Activated effector memory CD4-positive, alpha-beta T cell treated with Interleukin-2 at 50 U/mL for 16 hours (primary cell): ENCODE results near the gene TAMALIN.
A peak's percentile ranks its signal among the peaks of the same experiment; 100 is the strongest.

Experiments
- DNase-seq: peaks from one replicate; pipeline ENCODE4 v3.0.0-alpha.2; 2020

Gene TAMALIN

DNA sequence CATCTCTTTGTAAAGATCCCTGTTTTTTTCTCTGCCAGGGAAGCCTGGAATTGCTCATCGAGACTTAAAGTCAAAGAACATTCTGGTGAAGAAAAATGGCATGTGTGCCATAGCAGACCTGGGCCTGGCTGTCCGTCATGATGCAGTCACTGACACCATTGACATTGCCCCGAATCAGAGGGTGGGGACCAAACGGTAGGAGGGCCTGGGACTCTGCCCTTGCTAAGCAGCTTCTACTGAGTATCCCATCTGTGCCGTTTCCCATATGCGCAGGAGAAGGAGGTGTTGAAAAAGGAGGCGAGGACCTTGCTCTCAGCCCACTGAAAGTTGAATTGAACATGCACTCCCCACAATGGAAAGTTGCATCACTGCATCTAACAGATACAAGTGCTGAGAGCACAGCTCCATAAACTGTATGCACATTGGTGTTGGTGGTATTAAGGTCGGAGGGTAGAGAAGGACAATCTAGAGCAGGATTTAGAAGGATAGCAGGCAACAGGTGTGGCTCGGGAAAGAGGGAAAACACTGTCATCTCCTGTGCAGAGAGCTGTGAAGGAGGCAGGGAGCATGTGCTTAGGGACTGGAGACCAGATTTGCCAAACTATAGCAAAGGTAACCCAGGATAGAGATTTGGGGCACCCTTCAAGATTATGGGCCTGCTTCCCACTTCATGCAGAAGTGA, 21.5 kb upstream of the TAMALIN start:
- DNase-seq: no peak

DNA sequence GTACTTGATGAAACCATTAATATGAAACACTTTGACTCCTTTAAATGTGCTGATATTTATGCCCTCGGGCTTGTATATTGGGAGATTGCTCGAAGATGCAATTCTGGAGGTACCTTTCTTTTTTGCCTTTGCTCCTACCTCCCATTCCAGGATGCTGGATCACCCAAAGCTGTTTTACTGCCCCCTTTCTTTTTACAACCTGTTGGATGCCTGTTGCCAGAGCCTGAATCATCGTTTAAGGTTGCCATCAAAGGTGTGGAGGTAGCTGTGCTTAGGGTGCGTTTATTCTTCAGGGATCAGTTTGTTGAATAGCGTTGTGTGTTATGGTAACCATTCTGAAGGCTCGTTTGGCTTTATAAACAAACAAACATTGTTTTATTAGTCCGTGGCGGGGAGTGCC, 19.9 kb upstream of the TAMALIN start:
- no peak for DNase-seq

DNA sequence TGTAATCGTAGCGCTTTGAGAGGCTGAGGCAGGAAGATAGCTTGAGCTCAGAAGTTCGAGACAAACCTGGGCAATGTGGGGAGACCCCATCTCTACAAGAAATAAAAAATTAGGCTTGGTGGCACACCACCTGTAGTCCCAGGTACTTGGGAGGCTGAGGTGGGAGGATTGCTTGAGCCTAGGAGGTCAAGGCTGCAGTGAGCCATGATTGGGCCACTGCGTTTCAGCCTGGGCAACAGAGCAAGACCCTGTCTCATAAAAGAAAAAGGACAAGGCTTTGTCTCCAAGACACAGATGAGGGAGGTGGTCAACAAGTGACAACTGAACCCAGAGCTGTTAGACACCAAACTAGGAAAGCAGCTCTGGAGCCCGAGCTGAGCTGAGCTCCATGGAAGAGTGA, 14.5 kb upstream of the TAMALIN start:
- no peak for DNase-seq

DNA sequence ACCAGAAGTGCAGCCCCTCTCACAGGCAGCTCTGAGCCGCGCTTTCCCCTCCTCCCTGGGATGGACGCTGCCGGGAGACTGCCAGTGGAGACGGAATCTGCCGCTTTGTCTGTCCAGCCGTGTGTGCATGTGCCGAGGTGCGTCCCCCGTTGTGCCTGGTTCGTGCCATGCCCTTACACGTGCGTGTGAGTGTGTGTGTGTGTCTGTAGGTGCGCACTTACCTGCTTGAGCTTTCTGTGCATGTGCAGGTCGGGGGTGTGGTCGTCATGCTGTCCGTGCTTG, 12.3 kb upstream of the TAMALIN start:
- no peak for DNase-seq

DNA sequence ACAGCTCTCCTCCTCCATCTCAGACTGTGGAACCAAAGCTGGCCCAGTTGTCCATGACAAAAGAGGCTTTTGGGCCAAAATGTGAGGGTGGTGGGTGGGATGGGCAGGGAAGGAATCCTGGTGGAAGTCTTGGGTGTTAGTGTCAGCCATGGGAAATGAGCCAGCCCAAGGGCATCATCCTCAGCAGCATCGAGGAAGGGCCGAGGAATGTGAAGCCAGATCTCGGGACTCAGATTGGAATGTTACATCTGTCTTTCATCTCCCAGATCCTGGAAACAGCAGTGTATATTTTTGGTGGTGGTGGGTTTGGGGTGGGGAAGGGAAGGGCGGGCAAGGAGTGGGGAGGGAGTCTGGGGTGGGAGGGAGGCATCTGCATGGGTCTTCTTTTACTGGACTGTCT, 11.8 kb upstream of the TAMALIN start:
- DNase-seq: no peak

DNA sequence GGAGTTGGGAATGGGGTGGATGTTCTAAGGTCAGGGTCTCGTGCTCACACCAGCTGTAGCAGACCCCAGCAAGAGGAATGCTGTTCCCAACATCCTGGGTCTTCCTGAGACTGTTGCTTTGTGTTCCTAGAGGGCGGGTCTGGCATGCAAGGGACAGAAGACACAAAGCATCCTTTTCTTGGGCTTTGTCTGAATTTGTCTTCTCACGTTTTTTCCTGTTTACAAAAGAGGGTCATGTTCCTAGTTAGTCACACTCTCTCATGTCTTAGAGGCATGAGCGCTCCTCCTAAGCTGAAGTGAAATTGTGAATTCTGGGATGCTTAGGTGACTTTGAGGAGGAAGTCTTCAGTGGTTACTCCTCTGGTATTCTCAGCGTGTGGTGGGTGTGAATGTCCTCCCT, 9.6 kb upstream of the TAMALIN start:
- DNase-seq: no peak

DNA sequence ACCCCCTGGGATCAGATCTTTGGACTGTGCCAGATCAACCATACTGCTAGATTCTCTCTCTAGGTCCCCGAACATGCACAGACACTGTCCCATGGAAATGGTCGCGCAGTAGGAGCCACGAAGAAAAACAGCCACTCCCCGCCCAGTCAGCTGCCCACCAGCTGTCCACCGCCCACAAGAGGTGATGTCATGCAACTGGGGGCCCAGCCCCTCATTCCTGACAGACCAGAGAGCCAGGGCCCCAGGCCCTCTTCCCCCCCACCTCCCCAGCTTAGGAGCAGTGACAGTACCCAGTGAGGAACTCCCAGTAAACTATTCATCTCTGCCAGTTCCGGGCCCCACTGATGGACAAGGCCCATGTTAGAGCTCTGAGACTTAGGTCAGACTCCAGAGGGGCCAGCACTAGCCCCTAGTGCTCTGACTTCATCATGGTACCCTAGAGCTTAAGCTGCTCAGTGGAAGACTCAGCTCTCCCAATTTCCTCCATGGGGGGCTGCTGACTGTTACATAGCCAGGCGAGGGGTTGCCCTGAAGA, 3.7 kb upstream of the TAMALIN start:
- no peak for DNase-seq

DNA sequence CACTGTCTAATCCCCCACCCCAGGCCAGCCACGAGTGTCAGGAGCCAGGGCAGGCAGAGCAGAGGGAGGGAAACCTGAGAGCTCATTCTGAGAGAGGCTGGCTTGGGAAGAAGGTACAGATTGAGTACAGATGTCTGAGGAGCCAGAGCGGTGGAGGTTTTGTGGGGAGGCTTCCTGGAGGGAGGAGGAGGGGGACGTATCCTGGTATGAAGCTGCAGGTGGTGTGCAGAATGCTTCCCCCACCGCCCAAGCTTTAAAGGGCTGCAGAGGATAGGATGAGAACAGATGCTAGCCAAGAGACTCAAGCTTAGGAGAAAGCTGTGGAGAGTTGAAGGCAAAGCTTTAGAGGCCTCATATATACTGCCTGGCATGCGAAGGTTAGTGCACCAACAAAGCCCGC, 3.2 kb upstream of the TAMALIN start:
- DNase-seq: no peak

DNA sequence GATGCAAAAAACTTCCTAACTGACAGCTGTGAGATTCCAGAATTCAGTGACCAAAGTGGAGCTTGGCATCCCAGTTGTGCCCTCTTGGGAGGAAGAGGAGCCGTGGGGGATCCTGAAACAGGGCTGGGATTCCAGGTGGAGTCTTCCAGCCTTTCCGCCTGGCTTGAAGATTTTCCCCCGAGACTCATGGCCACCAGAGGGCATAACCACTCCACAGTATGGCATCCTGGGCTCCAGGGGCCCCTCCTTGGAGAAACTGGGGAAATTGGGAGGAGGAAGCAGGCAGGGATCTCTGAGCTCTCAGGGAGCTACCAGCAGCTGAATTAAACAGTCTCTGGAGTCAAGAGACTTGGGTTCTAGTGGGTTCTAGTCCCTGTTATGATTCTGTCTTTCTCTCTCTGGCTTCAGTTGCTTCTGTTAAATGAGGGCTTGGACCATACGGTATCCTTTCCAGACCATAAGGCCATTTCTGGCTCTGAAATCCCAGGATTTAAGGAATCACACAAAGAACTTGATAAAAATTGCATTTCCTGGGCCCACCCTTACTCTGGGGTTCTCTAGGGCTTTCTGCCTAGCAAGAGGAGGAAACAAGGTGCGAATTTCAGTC, 2.6 kb upstream of the TAMALIN start:
- DNase-seq: no peak

DNA sequence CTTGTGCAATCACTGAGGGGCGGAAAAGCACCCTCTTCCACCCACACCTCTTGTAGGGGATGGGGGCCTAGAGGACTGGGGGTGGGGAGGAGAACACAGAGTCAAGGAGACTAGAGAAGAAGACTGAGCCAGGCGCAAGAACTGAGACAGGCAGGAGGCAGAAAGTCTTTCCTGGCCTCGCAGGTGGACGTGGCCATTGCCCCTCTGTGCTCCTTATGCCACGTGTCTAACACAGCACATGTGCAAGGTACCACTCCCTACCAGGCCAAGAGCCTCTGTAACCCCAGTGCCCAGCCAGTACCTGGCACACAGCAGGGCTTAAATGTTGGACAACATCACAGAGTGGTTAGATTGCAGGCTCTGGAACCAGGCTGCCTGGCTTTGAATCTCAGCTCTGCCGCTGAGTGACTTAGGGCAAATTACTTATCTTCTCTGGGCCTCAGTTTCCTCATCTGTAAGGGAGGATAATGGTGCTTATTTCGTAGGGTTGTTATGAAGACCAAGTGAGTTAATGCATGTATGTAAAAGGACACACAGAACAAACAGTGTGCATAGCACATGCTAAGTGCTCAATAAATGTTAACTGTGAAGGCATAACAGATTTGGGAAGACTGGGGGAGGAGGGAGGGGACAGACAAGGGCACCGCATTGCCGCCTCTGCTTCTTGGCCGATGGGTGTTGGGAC, 1.4 kb upstream of the TAMALIN start:
- DNase-seq: no peak

DNA sequence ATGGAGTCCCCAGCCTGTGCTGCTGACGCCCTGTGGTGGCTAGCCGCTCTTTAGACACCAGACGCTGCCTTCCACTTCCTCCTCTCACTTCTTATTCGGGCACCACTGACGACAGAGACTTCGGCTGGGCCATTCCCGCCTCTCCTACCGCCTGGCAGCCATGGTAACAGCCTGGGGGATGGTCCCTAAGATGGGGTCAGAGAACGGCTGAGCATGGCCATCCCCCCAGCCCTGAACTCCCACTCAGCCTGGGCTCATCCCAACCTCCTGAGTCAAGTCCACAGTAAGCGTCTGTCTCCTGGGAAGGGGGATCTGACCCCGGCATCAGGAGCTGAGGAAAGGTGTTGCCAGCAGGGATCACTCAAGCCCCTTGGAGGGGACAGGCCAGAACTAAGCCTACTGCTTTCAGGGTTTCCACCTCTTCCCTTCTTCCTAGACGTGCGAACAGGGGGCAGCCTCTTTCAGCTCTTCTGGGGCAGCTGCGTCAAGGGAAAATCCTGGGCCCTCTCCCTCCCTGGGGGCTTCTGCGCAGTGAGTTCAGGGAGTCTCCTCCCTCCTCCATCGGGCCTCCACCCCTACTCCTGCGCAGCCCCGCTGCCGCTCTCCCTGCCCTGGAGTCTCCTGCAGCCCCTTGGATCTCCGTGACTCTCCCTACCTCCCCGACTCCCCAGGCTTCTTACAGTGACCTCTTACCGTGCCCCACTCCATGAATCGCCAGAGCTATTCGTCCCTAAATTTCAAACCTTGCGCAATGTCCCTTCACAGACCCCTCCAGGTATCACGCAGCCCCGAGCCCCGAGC, 643 bp upstream of the TAMALIN start:
- DNase-seq: no peak

DNA sequence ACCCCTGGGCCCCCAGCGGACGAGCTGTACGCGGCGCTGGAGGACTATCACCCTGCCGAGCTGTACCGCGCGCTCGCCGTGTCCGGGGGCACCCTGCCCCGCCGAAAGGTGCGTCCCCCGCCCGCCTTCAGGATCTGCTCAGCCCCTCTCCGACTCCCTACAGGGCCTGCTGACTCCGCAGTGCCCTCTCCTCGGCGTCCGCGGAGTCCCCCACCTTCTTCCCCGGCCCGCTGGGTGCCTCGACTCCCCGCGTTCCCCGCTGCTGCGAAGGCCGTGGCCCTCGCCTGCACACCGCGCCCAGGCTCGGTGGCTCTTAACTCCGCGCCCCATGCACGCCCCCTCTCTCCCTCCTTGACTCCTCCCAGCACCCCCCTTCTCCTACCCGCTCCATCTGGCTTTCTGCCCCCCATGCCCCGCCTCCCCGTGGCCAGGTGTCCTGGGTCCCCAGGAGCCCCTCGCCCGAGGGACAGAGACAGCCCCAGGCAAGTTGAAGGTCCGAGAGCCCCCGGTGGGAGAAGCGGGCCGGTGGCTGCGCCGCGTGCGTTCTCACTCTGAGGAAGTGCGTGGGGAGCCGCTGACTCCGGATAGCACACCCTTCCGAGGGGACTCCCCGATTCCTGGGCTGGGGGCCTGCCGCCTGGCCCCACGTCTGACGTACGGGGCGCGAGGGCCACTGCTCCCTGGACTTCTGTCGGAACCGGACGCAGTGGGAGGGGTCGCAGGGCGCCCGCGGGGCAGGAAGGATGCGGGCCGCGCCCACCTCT, 594 bp downstream of the TAMALIN start:
- DNase-seq: peak; percentile 49

DNA sequence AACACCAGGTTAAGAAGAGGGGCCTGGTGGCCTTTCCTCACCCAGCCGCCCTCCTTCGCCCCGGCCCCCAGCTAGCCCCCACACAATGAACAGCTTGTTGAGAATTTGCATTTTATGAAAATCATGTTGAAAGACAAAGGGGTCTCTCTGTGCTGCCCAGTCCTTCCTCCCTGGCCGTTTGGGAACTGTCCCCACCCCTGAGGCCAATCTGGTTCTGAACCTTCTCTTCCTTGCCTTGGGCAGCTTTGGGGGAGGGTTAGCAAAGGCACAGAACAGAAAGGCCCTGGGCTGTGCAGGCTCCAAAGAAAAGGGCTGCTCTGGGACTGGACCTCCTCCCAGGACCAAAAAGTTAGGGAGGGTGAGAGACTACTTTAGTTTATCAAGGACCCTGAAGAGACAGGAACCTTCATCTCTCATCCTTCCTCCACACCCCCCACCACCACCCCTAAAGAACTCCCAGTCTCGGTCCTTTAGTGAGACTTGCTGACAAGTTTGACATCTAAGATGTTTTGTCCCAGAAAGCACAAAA, 1.3 kb downstream of the TAMALIN start:
- DNase-seq: no peak

DNA sequence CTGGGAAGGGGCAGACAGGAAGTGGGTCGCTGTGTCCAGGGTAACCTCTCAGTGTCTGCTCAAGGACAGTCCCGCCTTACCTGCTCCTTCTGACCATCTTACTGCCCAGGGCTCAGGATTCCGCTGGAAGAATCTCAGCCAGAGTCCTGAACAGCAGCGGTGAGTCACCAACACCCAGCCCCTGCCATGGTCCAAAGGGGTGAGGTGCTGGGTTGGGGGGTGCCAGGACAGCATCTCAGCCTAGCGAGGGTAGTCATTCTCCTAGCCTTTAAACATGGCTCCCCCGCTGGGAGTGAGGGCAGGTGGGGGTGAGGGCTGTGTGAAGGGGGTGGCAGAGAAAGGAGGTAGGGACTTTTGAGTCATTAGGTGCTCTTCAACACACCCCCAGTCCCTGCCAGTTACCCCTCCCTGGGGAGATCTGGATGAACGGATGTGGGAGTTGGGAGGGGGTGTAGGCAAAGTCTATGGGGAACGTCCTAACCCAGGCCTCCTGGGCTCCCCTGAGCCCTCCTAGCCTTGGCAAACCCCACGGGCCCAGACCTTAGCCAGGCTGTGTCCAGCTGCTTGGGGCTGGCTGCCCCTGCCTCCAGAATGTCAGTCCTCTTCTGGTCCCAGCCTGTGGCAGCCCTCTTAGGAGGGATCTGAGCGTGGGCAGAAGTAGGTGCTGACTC, 2.5 kb downstream of the TAMALIN start:
- DNase-seq: no peak

DNA sequence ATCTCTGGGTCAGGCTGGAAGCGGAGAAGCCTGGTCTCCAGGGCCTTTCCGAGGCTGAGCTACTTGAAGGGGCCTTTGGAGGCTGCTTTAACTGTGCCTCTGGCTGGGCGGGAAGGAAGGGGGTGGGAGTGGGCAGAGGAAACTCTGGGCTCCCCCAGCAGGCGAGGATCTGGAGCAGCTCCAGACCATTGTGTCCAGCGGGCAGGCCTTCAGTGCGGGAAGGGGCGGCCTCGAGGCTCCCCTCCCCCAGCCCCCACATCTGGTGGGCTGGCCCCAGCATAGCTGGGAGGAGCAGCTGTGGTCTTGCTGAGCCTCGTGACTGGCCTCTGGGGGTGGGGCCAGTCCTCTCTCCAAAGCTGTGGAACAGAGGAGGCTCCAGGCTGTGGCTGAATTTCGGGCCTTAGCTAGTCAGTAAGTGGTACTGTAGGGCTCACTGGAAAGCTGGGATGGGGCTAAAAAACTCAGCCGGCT, 3.4 kb downstream of the TAMALIN start:
- no peak for DNase-seq

DNA sequence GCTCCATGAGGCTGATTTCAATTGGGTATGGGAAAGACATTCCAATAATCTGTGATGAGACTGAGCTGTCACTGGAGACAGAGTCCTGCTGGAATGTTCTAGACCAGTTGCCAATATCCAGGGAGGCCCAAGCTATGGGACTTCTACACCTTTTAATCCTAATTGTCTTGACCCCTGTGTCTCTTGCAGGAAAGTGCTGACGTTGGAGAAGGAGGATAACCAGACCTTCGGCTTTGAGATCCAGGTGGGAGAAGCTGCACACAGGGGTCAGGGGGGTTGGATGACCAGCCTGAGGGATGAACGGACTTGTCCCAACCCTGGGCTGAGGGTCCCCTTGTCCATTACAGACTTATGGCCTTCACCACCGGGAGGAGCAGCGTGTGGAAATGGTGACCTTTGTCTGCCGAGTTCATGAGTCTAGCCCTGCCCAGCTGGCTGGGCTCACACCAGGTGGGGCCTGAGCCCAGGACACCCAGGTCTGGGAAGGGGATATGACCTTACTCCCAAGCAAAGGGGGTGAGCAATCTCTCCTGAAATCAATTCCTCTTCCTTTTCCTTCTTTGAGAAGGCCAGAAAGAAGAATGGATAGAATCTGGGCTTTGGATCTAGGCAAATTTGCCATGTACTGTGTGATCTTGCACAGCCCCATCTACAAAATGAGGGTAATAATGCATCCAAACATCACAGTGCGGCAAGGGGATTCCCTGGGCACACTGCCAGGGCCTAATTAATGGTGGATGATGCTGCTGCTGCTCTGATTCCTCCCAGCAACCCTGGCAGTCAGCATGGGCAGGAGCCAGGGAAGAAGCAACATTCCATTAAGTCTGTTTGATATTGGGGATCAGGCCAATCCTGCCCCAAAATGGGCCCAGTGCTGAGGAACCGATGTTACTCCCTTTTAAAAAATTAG, 4.2 kb downstream of the TAMALIN start:
- DNase-seq: no peak

DNA sequence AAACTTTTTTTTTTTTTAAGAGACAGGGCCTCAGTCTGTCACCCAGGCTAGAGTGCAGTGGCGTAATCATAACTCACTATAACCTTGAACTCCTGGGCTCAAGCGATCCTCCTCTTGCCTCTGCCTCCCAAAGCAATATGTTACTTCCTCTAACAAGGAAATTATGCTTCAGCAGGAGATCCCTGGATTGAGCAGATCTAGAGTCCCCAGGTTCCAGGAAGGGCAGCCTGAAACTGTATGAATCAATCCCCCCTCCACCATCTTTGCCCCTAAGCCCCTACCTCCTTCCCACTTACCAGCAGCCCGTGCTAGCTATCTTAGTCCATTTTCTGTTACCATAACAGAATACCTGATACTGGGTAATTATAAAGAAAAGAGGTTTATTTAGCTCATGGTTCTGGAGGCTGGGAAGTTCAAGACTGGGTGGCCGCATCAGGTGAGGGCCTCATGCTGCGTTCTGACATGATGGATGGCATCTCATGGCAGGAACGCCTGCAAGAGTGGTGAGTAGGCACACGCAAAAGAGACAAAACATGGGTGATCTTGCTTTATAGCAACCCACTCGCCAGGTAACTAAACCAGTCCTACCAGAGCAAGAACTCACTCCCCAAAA, 5.0 kb downstream of the TAMALIN start:
- no peak for DNase-seq

DNA sequence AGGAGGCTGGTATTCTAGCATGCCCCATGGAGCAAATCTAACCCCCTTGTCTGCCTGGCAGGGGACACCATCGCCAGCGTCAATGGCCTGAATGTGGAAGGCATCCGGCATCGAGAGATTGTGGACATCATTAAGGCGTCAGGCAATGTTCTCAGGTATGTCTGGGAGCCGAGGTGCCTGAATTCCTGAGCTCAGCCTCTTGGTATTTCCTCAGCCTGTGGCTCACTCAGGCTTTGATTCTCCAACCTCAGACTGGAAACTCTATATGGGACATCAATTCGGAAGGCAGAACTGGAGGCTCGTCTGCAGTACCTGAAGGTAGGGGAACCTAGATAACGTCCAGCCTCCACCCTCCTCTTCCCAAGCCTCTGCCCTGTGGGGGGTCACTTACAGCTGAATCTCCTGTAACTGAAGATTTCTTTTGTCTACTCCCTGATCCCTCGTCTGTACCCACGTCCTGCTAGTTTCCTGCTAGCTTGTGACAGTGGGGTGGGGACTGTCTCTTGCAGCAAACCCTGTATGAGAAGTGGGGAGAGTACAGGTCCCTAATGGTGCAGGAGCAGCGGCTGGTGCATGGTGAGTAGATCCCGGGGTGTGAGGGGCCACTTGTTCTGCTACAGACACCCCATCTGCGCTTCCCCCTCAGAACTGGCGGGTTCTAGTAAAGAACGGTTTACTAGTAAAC, 7.0 kb downstream of the TAMALIN start:
- DNase-seq: no peak
